HG03139 (cell line): ENCODE data around the gene BRIP1.
"Not testable (repeated sequence)": the region's sequence is repeated elsewhere in the genome, so short reads cannot be mapped to it uniquely, and the experiment has no call there.

Experiments used
- ATAC-seq: cut with Tn5 transposase; IDR thresholded peaks from one replicate; pipeline ENCODE4 v1.9.1; 2021; ENCODE audit not compliant: unreplicated experiment

Gene BRIP1

DNA sequence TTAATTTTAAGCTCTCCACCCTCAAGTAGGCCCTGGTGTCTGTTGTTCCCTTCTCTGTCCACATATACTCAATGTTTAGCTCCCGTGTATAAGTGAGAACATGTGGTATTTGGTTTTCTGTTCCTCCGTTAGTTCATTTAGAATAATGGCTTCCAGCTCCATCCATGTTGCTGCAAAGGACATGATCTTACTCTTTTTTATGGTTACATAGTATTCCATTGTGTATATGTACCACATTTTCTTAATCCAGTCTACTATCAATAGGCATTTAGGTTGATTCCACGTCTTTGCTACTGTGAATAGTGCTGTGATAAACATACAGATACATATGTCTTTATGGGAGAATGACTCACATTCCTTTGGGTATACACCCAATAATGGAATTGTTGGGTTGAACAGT lies 160.9 kb downstream of the BRIP1 start:
- ATAC-seq, result no peak

DNA sequence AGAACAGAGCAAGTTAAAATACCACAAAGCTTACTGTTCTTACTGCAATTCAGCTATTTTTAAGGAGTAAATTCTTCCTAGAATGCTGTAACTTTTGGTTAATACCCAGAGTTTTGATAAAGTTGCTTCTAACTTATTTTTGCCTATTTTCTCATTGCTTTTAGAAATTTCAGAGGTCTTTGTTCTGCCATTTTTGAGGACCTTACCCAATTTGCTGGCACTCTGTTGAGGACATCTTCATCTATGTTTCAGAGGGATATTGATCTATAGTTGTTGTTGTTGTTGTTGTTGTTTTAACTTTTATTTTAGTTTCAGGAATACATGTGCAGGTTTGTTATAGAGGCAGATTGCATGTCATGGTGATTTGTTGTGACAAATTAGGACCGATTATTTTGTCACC lies 161.3 kb downstream of the BRIP1 start:
- ATAC-seq, result no peak

DNA sequence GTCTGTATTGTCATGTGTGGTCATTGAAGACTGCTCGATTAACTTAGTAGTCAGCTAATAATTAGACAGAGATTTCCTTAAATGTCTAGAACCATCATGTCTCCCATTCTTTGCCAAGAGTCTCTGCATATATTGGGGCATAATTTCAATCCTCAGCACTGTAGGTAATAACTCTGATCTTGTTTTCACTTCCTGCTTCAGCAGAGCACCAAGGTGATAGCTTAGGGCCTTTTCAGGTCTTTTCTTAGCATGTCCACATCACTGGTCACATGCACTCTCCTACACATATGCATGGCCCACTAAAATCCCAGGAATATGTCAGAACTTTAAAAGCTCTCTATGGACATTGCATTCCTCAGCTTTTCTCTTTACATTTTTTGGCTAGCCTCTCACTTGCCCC lies 162.0 kb downstream of the BRIP1 start:
- ATAC-seq, result no peak

DNA sequence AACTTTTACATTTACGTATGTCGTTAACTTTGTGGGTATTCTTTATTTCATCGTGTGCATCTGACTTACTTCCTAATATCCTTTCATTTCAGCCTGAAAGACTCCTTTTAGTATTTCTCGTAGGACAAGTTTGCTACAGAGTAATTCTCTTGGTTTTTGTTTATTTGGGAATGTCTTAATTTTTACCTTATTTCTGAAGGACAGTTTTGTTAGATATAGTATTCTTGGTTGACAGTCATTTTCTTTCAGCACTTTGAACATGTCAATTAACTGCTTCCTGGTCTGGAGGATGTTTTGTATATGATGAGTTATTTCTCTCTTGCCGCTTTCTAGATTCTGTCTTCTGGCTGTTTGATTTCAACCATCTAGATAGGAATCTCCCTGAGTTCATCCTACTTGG lies 163.1 kb downstream of the BRIP1 start:
- ATAC-seq, result no peak

DNA sequence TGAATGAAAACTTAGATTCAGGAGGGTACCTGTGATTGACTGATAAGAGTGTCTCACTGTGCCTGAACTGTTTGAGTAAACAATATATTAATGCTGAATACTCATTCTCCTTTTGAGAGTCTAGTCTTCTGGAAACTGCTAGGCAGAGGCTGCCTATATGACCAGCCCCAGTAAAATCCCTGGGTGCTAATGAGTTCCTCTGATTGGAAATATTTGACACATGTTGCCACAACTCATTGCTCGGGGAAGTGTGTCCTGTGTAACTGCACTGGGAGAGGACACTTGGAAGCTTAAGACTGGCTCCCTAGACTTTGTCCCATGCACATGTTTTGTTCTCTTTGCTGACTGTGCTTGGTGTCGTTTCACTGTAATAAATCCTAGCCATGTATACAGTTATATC lies 163.6 kb downstream of the BRIP1 start:
- ATAC-seq, result no peak

DNA sequence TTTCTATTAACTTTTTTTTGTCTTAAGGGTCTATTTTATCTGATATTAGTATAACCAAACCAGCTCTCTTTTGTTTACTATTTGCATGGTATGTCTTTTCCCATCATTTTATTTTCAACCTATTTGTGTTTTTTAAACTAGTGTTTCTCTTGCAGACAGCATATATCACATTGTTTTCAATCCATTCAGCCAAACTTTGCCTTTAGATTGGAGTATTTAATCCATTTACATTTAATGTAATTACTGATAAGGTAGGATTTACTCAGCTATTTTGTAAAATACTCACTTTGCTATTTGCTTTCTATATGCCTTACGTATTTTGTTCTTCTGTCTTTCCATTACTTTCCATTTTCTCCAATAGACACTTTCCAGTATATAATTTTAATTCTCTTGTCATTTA lies 164.3 kb downstream of the BRIP1 start:
- no peak for ATAC-seq

DNA sequence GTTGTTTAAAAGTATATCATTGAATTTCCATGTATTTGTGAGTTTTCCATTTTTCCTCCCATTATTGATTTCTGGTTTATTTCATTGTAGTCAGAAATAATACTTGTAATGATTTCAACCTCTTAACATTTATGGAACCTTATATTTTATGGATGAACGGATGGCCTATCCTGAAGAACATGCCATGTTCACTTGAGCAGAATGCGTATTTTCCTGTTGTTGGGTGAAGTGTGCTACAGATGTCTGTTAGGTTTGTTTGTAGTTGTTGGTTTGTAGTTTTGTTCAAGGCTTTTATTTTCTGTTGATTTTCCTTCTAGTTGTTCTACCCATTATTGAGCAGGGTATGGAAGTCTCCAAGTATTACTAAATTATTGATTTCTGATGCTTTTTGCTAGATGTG lies 165.1 kb downstream of the BRIP1 start:
- ATAC-seq, result no peak

DNA sequence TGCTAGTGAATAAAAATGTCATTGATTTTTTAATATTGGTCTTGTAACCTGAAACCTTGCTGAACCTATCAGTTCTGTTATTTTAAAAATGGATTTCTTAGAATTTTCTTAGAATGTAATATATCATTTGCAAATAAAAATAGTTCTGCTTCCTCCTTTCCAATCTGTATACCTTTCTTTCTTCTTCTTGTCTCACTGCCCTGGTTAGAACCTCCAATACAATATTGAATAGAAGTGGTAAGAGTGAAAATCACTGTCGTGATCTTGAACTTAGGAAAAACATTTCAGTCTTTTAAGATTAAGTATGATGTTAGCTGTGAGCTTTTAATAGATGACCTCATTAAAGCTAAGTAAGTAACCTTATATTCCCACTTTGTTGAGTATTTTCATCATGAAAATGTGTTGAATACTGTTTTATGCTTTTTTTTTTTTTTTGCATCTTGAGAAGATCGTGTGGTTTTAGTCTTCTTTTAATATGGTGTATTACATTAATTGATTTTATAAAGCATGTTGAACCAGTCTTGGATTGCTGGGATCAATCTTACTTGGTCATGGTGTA lies 167.5 kb downstream of the BRIP1 start:
- no peak for ATAC-seq

DNA sequence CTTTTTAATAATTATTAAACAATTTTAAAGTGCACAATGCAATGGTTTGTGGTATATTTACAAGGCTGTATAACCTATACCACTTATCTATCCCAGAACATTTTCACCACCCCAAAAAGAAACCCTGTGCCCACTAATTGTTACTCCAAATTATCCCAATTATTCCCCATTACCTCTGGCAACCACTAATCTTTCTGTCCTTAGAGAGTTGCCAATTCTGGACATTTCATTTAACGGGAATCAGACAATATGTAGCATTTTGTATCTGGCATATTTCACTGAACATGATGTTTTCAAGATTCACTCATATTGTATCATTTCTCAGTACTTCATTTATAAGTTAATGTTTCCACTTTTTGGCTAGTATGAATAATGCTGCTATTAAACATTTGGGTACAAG lies 169.2 kb downstream of the BRIP1 start:
- ATAC-seq, result no peak

DNA sequence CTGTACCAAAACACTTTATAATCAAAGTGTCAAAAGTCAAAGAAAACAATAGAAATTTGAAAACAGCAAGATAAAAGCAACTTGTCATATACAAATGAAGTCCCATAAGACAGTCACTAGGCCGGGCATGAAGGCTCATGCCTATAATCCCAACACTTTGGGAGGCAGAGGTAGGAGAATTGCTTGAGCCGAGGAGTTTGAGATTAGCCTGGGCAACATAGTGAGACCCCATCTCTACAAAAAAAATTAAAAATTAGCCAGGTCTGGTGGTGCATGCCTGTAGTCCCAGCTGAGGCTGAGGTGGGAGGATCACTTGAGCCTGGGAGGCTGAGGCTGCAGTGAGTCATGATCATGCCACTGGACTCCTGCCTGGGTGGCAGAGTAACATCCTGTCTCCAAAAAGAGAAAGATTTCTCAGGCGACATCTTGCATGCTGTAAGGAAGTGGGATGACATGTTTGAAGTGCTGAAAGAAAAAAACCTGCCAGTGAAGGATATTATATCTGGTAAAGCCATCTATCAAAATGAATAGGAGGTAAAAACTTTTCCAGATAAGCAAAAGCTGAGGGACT lies 173.6 kb downstream of the BRIP1 start:
- no peak for ATAC-seq

DNA sequence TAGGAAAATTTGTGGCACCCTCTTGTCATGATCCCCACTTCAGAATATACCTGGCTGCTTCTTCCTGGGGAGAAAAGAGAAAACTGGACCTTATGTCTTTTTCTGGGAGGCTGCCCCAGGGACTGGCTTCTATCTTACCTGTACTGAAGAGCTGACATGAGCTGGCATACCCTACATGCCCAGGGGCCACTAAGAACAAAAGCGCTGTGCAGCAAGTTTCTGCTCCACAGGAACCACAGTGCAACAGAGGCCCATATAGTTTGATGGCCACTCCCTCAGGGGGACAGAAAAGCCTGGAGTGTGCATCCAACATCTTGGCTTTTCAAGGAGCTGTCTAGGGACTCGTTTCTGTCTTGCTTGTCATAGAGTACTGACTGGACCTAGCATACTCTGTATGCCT lies 175.6 kb downstream of the BRIP1 start:
- no peak for ATAC-seq

DNA sequence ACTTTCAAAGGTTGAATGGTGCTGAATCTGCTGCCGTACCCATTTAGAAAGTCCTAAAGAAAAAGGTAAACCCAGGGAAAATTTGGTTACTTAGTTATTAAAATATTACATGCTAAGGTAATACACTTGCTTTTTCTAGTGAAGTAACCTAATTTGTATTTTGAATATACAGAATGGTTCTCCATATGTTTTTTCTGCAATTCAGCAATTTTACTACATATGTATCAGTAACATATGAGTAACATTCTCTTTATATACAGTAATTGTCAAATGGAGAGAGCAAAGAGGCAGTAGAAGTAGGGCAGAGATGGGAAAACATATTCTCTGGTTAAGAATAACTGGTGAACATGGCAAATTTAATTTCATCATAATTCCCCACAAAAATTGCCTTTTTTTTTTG lies 177.2 kb downstream of the BRIP1 start:
- no peak for ATAC-seq

DNA sequence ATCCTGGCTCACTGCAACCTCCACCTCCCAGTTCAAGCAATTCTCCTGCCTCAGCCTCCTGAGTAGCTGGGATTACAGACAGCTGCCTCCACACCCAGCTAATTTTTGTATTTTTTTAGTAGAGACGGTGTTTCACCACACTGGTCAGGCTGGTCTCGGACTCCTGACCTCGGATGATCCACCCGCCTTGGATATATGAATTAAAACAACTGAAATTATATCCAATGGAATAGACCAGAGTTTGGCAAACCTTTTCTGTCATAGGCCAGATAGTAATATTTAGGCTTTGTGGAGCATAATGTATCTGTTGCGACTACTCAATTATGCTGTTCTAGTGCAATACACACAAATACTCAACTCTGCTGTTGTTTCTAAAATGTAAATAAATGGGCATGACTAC lies 178.5 kb downstream of the BRIP1 start:
- no peak for ATAC-seq

DNA sequence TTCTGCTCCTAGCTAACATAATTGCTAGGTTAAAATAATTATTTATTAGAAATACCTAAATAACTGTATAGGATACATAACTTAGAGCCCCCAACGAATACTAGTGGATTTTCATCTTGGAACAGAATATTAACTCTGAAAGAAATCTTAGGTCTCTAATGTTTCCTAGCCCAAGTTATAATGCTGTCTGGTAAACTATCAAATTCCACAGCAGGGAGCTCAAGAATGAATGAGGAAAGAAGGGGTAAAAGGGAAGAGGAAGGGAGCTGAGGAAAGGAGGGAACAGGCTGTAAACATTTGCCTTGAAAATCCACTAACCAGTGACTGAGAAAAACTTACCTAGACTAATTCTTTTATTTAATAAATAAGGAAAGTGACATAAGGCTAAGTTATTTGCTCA lies 179.2 kb downstream of the BRIP1 start:
- ATAC-seq, result no peak

DNA sequence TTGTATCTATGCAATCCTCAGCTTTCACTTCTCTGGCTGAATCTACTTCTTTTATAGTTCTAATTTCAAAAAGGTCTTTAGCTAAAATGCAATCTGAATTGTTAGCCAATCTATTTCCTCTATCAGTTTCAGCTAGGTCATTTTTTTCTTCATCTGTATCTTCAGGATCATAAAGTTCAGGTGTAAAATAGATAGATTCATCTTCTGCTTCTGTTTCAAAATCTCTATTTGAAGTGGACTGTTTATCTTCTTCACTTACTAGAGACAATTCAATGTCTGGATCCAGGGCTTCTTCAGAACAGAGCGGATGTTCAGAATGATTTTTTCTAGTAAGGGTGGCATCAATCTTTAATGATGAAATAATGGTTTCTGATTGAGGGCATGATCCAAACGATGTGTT lies 179.9 kb downstream of the BRIP1 start:
- no peak for ATAC-seq

DNA sequence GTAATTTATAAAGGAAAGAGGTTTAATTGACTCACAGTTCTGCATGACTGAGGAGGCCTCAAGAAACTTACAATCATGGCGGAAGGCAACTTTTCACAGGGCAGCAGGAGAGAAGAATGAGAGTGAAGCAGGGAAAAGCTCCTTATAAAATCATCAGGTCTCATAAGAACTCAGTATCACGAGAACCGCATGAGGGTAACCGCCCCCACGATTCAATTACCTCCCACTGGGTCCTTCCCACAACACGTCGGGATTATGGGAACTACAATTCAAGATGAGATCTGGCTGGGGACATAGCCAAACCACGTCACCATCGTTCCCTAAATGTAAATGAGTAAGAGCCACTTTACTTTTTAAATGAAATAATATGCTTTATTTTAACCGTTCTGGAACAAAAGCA lies 182.4 kb downstream of the BRIP1 start:
- no peak for ATAC-seq

DNA sequence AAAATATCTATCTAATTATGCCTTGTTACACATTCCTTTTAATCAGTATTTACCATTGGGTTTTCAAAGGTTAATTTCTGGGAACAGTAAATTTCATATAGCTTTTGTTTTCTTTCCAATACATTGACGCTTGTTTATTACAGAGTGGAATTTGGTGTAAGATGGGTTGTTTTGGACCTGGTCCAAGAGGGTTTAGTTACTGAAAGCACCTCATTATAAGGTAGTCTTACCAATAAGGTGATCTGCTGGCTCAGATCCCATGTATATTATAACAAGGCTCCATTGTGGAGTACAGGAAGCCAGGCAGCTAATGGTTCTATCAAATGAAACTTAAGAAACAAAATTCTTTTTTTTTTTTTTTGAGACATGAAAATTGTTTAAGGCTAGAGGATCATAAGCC lies 185.0 kb downstream of the BRIP1 start:
- ATAC-seq, result no peak

DNA sequence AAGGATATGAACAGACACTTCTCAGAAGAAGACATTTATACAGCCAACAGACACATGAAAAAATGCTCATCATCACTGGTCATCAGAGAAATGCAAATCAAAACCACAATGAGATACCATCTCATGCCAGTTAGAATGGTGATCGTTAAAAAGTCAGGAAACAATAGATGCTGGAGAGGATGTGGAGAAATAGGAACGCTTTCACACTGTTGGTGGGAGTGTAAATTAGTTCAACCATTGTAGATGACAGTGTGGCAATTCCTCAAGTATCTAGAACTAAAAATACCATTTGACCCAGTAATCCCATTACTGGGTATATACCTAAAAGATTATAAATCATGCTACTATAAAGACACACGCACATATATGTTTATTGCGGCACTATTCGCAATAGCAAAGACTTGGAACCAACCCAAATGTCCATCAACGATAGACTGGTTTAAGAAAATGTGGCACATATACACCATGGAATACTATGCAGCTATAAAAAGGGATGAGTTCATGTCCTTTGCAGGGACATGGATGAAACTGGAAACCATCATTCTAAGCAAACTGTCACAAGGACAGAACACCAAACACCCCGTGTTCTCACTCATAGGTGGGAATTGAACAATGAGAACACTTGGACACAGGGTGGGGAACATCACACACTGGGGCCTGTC lies 186.0 kb downstream of the BRIP1 start:
- not testable (repeated sequence) for ATAC-seq

DNA sequence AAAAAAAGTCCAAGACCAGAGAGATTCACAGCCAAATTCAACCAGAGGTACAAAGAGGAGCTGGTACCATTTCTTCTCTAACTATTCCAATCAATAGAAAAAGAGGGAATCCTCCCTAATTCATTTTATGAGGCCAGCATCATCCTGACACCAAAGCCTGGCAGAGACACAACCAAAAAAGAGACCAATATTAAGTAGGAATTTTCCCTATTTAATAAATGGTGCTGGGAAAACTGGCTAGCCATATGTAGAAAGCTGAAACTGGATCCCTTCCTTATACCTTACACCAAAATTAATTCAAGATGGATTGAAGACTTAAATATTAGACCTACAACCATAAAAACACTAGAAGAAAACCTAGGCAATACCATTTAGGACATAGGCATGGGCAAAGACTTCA lies 186.8 kb downstream of the BRIP1 start:
- not testable (repeated sequence) for ATAC-seq

DNA sequence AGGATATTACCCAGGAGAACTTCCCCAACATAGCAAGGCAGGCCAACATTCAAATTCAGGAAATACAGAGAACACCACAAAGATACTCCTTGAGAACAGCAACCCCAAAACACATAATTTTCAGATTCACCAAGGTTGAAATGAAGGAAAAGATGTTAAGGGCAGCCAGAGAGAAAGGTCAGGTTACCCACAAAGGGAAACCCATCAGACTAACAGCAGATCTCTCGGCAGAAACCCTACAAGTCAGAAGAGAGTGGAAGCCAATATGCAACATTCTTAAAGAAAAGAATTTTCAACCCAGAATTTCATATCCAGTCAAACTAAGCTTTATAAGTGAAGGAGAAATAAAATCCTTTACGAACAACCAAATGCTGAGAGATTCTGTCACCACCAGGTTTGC lies 188.7 kb downstream of the BRIP1 start:
- ATAC-seq, result not testable (repeated sequence)

DNA sequence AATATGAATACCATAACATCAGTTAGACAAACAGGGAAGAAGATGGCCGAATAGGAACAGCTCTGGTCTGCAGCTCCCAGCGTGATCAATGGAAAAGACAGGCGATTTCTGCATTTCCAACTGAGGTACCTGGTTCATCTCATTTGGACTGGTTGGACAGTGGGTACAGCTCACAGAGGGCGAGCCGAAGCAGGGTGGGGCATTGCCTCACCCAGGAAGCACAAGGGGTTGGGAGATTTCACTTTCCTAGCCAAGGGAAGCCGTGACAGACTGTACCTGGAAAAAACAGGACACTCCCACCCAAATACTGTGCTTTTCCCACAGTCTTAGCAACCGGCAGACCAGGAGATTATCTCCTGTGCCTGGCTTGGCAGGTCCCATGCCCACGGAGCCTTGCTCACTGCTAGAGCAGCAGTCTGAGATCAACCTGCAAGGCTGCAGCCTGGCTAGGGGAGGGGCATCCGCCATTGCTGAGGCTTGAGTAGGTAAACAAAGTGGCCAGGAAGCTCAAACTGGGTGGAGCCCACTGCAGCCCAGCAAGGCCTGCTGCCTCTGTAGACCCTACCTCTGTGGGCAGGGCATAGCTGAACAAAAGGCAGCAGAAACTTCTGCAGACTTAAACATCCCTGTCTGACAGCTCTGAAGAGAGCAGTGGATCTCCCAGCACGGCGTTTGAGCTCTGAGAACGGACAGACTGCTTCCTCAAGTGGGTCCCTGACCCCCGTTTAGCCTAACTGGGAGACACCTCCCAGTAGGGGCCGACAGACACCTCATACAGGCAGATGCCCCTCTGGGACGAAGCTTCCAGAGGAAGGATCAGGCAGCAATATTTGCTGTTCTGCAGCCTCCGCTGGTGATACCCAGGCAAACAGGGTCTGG lies 190.1 kb downstream of the BRIP1 start:
- not testable (repeated sequence) for ATAC-seq

DNA sequence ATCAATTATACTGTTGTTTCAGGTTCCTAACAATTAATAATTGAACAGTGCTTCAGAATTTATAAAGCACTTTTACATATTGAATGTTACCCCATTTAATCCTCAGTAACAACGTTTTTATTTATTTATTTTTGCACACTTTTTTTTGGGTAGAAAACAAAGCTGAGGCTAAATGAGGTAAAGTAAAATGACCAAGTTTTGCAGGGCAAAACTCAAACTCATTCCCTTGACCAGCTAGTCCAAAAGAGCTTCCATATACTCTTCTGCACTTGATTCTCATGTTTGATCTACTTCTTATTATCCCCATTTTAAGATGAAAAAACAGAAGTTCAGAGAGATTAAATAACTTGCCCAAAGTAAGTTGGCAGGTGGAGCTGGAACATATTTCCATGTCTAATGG lies 191.2 kb downstream of the BRIP1 start:
- ATAC-seq, result no peak
